ENCODE data around the gene ISM2. TPM values are rescaled to one million over a fixed set of nuclear protein-coding genes. Genes with fewer than 3 reads are reported as not detected.
"Not testable (repeated sequence)": the region's sequence is repeated elsewhere in the genome, so short reads cannot be mapped to it uniquely, and the experiment has no call there.

The ISM2 gene
- total and polyA plus RNA-seq, 10 of the 15 experiments (the other 5 are each of a cell fraction or from before 2014, with no cell fraction given), result 0.03 TPM; not detected in 9

DNA sequence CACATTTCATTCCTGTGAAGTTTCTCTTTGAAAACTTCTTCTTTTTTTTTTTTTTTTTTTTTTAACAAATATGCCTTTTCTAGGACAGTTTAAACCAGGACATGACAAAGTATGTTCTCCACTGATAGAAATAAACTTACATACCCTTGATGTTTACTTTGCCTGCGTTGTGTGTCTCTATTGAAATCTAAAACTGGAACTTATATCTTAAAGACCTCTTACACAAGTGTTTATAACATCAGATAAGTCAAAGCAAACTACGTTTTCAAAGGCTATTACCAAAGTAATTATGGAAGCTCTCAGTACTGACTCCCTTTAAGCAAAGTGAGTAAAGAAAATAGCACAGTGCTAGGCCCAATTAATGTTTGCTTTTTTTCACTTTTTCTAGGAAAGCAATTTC lies 30.6 kb upstream of the ISM2 start:
- no peaks in the 10 kb centered on the region for H3K36me3 ChIP-seq (ENCODE audit: control insufficient read depth in 2 of 2, insufficient read depth in 2 of 2, low read length in 1 of 2)
- DNase-seq (ENCODE audit: low read depth, low spot score), result no peak
- no peaks in the 10 kb centered on the region for H4K20me1 ChIP-seq (ENCODE audit: control insufficient read depth, insufficient read depth)
- H2AFZ ChIP-seq (ENCODE audit: control insufficient read depth, low read depth, low read length), result no peak overlapping the region
- TF ChIP-seq CBFB (IDR thresholded peaks at IDR 0.05; ENCODE audit: low read depth) (no peak), POLR2AphosphoS2 (IDR thresholded peaks at IDR 0.05; ENCODE audit: low read depth, low read length) (no peak), ASH2L (IDR thresholded peaks at IDR 0.05; ENCODE audit: borderline replicate concordance, low read depth) (no peak), ZZZ3 (IDR thresholded peaks at IDR 0.05; ENCODE audit: control insufficient read depth, insufficient read length, low read depth) (no peak), FOXK2 (IDR thresholded peaks at IDR 0.05) (no peak), TCF7 (IDR thresholded peaks at IDR 0.05; ENCODE audit: borderline replicate concordance) (no peak), NFYA (IDR thresholded peaks at IDR 0.05; ENCODE audit: borderline replicate concordance, low read depth, low read length) (no peak), NFYB (IDR thresholded peaks at IDR 0.05; ENCODE audit: insufficient read depth, low read depth, low read length) (no peak), SREBF1 (IDR thresholded peaks at IDR 0.05; ENCODE audit: low read length) (no peak), EED (IDR thresholded peaks at IDR 0.05; ENCODE audit: low read depth) (no peak), HDAC2 (IDR thresholded peaks at IDR 0.05) (no peak), GATAD2B (conservative IDR thresholded peaks at IDR 0.05; ENCODE audit: low read depth) (no peak), SUZ12 (IDR thresholded peaks at IDR 0.05; ENCODE audit: unreplicated experiment) (no peak)
- TF ChIP-seq, protein P1, sequence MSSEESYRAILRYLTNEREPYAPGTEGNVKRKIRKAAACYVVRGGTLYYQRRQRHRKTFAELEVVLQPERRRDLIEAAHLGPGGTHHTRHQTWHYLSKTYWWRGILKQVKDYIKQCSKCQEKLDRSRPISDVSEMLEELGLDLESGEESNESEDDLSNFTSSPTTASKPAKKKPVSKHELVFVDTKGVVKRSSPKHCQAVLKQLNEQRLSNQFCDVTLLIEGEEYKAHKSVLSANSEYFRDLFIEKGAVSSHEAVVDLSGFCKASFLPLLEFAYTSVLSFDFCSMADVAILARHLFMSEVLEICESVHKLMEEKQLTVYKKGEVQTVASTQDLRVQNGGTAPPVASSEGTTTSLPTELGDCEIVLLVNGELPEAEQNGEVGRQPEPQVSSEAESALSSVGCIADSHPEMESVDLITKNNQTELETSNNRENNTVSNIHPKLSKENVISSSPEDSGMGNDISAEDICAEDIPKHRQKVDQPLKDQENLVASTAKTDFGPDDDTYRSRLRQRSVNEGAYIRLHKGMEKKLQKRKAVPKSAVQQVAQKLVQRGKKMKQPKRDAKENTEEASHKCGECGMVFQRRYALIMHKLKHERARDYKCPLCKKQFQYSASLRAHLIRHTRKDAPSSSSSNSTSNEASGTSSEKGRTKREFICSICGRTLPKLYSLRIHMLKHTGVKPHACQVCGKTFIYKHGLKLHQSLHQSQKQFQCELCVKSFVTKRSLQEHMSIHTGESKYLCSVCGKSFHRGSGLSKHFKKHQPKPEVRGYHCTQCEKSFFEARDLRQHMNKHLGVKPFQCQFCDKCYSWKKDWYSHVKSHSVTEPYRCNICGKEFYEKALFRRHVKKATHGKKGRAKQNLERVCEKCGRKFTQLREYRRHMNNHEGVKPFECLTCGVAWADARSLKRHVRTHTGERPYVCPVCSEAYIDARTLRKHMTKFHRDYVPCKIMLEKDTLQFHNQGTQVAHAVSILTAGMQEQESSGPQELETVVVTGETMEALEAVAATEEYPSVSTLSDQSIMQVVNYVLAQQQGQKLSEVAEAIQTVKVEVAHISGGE (CRISPR knock-in tag; IDR thresholded peaks at IDR 0.05), result no peak
- TF ChIP-seq, protein P2, sequence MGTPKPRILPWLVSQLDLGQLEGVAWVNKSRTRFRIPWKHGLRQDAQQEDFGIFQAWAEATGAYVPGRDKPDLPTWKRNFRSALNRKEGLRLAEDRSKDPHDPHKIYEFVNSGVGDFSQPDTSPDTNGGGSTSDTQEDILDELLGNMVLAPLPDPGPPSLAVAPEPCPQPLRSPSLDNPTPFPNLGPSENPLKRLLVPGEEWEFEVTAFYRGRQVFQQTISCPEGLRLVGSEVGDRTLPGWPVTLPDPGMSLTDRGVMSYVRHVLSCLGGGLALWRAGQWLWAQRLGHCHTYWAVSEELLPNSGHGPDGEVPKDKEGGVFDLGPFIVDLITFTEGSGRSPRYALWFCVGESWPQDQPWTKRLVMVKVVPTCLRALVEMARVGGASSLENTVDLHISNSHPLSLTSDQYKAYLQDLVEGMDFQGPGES (IDR thresholded peaks at IDR 0.05), result no peak
- no TSS peak for BruUV-seq (replicated peaks)
- CTCF ChIA-PET, result interaction anchor here (0.7 kb wide), 1 partner anchor 30 kb away, joined by 3 read pairs; no protein-coding TSS in a partner anchor
- intact Hi-C loops (cut with micrococcal nuclease; ENCODE audit: unreplicated experiment), result no loop called here
- H3K4me2 ChIP-seq (ENCODE audit: control insufficient read depth, insufficient read depth), result no peak overlapping the region
- no peak for FAIRE-seq
- no peak overlapping the region for H3K27ac ChIP-seq (ENCODE audit: control insufficient read depth, insufficient read depth)
- no peak overlapping the region for H3K9ac ChIP-seq (ENCODE audit: control insufficient read depth, insufficient read depth, low read length)
- SMC1A ChIA-PET (ENCODE audit: uncharacterized antibody, unreplicated experiment), result interaction anchor here (1.6 kb wide), 1 partner anchor 12 kb away, joined by 5 read pairs; no protein-coding TSS in a partner anchor
- POLR2A ChIA-PET, result interaction anchor here (1.0 kb wide), 1 partner anchor 9 kb away, joined by 3 read pairs; no protein-coding TSS in a partner anchor
- RAD21 ChIA-PET (ENCODE audit: unreplicated experiment), result interaction anchor here (1.6 kb wide), 1 partner anchor 10 kb away, joined by 3 read pairs; no protein-coding TSS in a partner anchor
- no peaks in the 10 kb centered on the region for H3K9me3 ChIP-seq (replicated peaks; ENCODE audit: control insufficient read depth, insufficient read depth, low read length)
- ATAC-seq, result no peak
- H3K4me1 ChIP-seq (ENCODE audit: control insufficient read depth, insufficient read depth, low read length), result no peaks in the 10 kb centered on the region
- in situ Hi-C loops (cut with MboI), result no loop called here
- WGBS (ENCODE audit: insufficient coverage, insufficient replicate concordance, low lambda C conversion rate, missing lambda C conversion rate), result 96% methylated on average over 2 of the region's 2 CpGs
- H3K79me2 ChIP-seq (ENCODE audit: control insufficient read depth, insufficient read depth, low read length), result no peaks in the 10 kb centered on the region
- H3K4me3 ChIP-seq, result no peak overlapping the region
- H3K27me3 ChIP-seq (replicated peaks in 1 of 2; ENCODE audit: control insufficient read depth in 2 of 2, insufficient read depth in 2 of 2, low read length in 1 of 2), result no peaks in the 10 kb centered on the region

DNA sequence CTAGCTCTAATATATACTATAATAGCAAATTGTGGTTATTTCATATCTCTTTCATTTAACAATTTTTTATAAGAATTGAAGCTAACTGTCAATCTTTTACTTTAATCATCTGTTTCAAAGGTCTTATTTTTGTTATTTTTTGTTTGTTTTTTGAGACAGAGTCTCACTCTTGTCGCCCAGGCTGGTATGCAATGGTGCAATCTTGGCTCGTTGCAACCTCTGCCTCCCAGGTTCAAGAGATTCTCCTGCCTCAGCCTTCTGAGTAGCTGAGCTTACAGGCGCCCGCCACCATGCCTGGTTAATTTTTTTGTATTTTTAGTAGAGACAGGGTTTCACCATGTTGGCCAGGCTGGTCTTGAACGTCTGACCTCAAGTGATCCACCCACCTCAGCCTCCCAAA lies 30.1 kb upstream of the ISM2 start:
- CTCF ChIA-PET, result interaction anchor here (0.6 kb wide), 1 partner anchor 60 kb away, joined by 3 read pairs; no protein-coding TSS in a partner anchor
- FAIRE-seq, result not testable (repeated sequence)

More for the DNA sequence above, 30.1 kb upstream of the ISM2 start:
- H3K4me1 ChIP-seq (ENCODE audit: control insufficient read depth, insufficient read depth, low read length); H4K20me1 ChIP-seq (ENCODE audit: control insufficient read depth, insufficient read depth); H3K27ac ChIP-seq (ENCODE audit: control insufficient read depth, insufficient read depth); H3K4me2 ChIP-seq (ENCODE audit: control insufficient read depth, insufficient read depth); BruUV-seq (replicated peaks); in situ Hi-C loops (cut with MboI); H2AFZ ChIP-seq (ENCODE audit: control insufficient read depth, low read depth, low read length); H3K36me3 ChIP-seq (ENCODE audit: control insufficient read depth in 2 of 2, insufficient read depth in 2 of 2, low read length in 1 of 2); intact Hi-C loops (cut with micrococcal nuclease; ENCODE audit: unreplicated experiment); ATAC-seq; H3K27me3 ChIP-seq (replicated peaks in 1 of 2; ENCODE audit: control insufficient read depth in 2 of 2, insufficient read depth in 2 of 2, low read length in 1 of 2); H3K4me3 ChIP-seq; DNase-seq (ENCODE audit: low read depth, low spot score); H3K9ac ChIP-seq (ENCODE audit: control insufficient read depth, insufficient read depth, low read length); H3K9me3 ChIP-seq (replicated peaks; ENCODE audit: control insufficient read depth, insufficient read depth, low read length); POLR2A ChIA-PET; H3K79me2 ChIP-seq (ENCODE audit: control insufficient read depth, insufficient read depth, low read length): not testable (repeated sequence)
- ChIA-PET SMC1A (ENCODE audit: uncharacterized antibody, unreplicated experiment) (interaction anchor here (0.7 to 1.6 kb wide), 3 partner anchors 12 to 69 kb away, joined by 3 to 5 read pairs (median 3); no protein-coding TSS in a partner anchor), RAD21 (ENCODE audit: unreplicated experiment) (interaction anchor here (1.6 kb wide), 1 partner anchor 11 kb away, joined by 3 read pairs; no protein-coding TSS in a partner anchor)
- WGBS (ENCODE audit: insufficient coverage, insufficient replicate concordance, low lambda C conversion rate, missing lambda C conversion rate), result 78% methylated on average over 5 of the region's 5 CpGs
